CD4-positive, alpha-beta T cell (primary cell): Measurements from ENCODE around the gene MXI1. TPM values are rescaled to one million over a fixed set of nuclear protein-coding genes. Genes with fewer than 3 reads are reported as not detected.

Source experiments
- ATAC-seq: fragments of 200-7000 bp; cut with Tn5 transposase; one replicate; pipeline ENCODE4 v1.10.0; 2022; ENCODE audit warnings: mild to moderate bottlenecking; ENCODE audit not compliant: poor library complexity
- CTCF ChIA-PET: fragments of 350-600 bp; sonication (Branson Sonifier 250); formaldehyde crosslinking; loops from one replicate; lab custom pipeline; 2021; ENCODE audit warnings: antibody characterized with exemption, inconsistent platforms; lab: Charles Lee
- POLR2A ChIA-PET: fragments of 350-600 bp; sonication (Branson Sonifier 250); formaldehyde crosslinking; loops from one replicate; lab custom pipeline; 2021; ENCODE audit warnings: antibody characterized with exemption, inconsistent platforms; lab: Charles Lee
- DNase-seq, 14 experiments: peaks; one replicate each; pipeline ENCODE4 v3.0.0-alpha.2; 2013 to 2020; ENCODE audit warnings: mixed read lengths in 2 of 14
- H3K27ac ChIP-seq, 2 donors: one replicate each; pipeline versions ENCODE4 v1.5.1 to v1.7.0; 2013; ENCODE audit warnings: low read length in 2 of 2, low read depth in 1 of 2, mild to moderate bottlenecking in 1 of 2
- H3K27me3 ChIP-seq, 2 experiments: 1 replicate in 1 of 2; 2 replicates in 1 of 2; pipeline versions ENCODE4 v1.6.1 to v1.7.0; 2013; ENCODE audit warnings: low read length in 2 of 2, control low read depth in 1 of 2, mild to moderate bottlenecking in 1 of 2, moderate library complexity in 1 of 2; ENCODE audit not compliant: insufficient read depth in 2 of 2, control insufficient read depth in 1 of 2
- H3K36me3 ChIP-seq: one replicate; pipeline ENCODE4 v1.6.1; 2013; ENCODE audit warnings: low read length, control low read depth; ENCODE audit not compliant: insufficient read depth
- H3K4me1 ChIP-seq: one replicate; pipeline ENCODE4 v1.6.1; 2013; ENCODE audit warnings: low read length, control low read depth; ENCODE audit not compliant: insufficient read depth
- H3K4me3 ChIP-seq: one replicate; pipeline ENCODE4 v1.5.1; 2013; ENCODE audit warnings: mild to moderate bottlenecking, low read length, moderate library complexity
- H3K9me3 ChIP-seq, 2 experiments: 1 replicate in 1 of 2; 2 replicates in 1 of 2; pipeline versions ENCODE4 v1.6.1 to v1.7.0; 2013; ENCODE audit warnings: low read length in 2 of 2, mild to moderate bottlenecking in 2 of 2, control low read depth in 1 of 2, moderate library complexity in 1 of 2; ENCODE audit not compliant: control insufficient read depth in 1 of 2, insufficient read depth in 1 of 2
- H3K27ac Mint-ChIP-seq: one replicate; pipeline ENCODE4 v1.8.0; 2020; ENCODE audit warnings: mixed read lengths
- H3K27me3 Mint-ChIP-seq: one replicate; pipeline ENCODE4 v1.8.0; 2021; ENCODE audit warnings: mixed read lengths
- H3K36me3 Mint-ChIP-seq: one replicate; pipeline ENCODE4 v1.8.0; 2021; ENCODE audit warnings: low read depth, mixed read lengths
- H3K4me1 Mint-ChIP-seq: one replicate; pipeline ENCODE4 v1.8.0; 2021; ENCODE audit warnings: low read depth, mixed read lengths
- H3K4me3 Mint-ChIP-seq: one replicate; pipeline ENCODE4 v1.8.0; 2020; ENCODE audit warnings: mild to moderate bottlenecking, mixed read lengths
- H3K9me3 Mint-ChIP-seq: one replicate; pipeline ENCODE4 v1.8.0; 2020; ENCODE audit warnings: mixed read lengths
- intact Hi-C, 2 experiments: fragments of 100-400 bp; cut with DNase I in 1 of 2; cut with micrococcal nuclease in 1 of 2; formaldehyde crosslinking; loops; one replicate each; pipeline versions ENCODE4 v1.15.1 to v1.9.0; 2023 to 2025; cut with DNase I, micrococcal nuclease
- total RNA-seq, 174 experiments: library from RNA in 2 of 174; stranded (reverse) in 2 of 174; gene quantifications; one replicate each; pipeline ENCODE4 v1.2.3 and lab custom pipeline; 2021 to 2026
- TF ChIP-seq, protein P1 (sequence below): fragments of 200-600 bp; IDR thresholded peaks from one replicate; pipeline ENCODE4 v1.8.0; 2022; ENCODE audit warnings: antibody characterized with exemption, mild to moderate bottlenecking

MXI1 gene
- total RNA-seq, 2 experiments from 2014 or later, result 74.3 to 84.3 TPM

DNA sequence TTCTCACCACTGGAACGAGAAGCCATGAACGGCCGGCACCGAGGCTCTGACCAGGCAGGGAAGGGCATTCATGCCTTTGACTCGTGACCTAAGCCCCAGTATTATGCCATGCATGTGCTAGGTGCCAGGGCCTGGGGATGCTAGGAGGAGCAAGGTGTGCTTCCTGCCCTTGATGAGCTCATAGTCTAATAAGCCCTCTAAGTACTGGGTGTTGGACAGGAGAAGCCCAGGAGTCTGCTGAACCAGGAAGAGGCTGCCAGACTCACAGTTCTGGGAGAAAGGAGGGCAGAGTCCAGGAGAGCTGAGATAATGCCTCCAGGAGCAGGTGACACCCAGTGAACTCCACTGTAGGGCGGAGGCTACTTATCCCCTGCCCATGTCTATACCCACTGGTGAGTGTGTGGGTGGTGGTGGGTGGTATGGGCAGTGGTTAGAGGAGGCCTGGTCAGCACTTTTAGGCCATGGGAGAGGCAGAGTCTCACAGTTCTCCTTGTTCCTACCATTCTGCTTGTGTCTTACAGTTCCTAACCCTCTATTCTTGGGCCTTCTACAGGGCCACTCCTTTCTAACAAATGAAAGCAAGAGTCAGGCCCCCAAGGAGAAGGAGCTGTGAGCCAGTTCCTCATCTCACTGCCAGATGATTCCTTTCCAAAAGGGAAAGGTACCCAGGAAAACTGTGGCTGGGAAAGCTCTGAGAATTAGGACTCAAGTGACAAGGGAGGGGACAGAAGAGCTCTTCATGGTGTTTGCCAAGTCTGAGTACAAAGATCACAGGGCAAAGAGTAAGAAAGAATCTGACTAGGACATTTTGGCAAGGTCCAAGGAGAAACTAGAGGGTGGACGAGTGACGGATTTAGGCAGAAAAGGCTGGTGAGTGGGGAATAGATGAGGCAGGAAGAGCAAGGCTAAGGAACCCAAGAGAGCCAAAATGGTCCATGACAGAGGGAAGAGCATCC is 3.6 kb upstream of the MXI1 start:
- no peak for DNase-seq
- ATAC-seq, result no peak
- TF ChIP-seq, protein P1, sequence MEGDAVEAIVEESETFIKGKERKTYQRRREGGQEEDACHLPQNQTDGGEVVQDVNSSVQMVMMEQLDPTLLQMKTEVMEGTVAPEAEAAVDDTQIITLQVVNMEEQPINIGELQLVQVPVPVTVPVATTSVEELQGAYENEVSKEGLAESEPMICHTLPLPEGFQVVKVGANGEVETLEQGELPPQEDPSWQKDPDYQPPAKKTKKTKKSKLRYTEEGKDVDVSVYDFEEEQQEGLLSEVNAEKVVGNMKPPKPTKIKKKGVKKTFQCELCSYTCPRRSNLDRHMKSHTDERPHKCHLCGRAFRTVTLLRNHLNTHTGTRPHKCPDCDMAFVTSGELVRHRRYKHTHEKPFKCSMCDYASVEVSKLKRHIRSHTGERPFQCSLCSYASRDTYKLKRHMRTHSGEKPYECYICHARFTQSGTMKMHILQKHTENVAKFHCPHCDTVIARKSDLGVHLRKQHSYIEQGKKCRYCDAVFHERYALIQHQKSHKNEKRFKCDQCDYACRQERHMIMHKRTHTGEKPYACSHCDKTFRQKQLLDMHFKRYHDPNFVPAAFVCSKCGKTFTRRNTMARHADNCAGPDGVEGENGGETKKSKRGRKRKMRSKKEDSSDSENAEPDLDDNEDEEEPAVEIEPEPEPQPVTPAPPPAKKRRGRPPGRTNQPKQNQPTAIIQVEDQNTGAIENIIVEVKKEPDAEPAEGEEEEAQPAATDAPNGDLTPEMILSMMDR, result no peak
- Histone ChIP-seq H3K27me3 (no peaks in the 10 kb centered on the region), H3K36me3 (no peaks in the 10 kb centered on the region), H3K27ac (no peak overlapping the region), H3K4me1 (peaks cover 14% of the 10 kb centered on the region), H3K4me3 (no peak overlapping the region), H3K9me3 (no peaks in the 10 kb centered on the region)
- Mint-ChIP-seq H3K36me3 (peaks cover 7% of the 10 kb centered on the region), H3K9me3 (no peaks in the 10 kb centered on the region), H3K27ac (no peak overlapping the region), H3K27me3 (peaks cover 3% of the 10 kb centered on the region), H3K4me1 (peaks cover 8% of the 10 kb centered on the region), H3K4me3 (no peak overlapping the region)
- intact Hi-C loops, result loop anchor here in 1 of 2 experiments (5.0 kb wide), 1 partner anchor 46 kb away; no protein-coding TSS in a partner anchor
- ChIA-PET CTCF (no interaction called here), POLR2A (no interaction called here)

DNA sequence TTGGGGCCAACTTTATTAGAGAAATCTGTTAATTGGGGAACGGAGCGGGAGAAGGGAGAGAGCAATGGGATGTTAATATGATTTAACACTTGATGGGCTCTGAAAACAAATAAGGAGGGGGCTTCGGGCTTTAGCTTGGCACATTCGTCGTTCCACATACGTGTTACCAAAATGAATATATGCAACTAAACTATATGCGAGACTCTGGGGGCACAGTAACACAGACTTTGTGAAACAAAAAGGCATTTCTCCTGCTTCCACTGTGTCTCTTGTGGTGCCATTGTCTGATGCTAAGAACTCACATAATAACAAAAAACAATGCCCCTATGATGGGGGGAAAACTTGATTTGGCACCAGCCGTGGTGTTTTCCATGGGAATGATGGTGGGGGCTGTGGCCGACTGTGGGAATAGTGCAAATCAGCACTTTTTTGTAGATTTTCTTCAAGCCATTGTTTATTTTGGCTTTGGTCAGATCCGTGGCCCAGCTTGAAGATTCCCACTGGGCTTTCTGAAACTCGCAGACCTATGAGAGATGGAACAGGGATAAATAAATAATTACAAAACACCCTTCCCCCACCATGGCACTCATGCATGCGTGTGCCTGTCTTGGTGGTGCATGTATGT is 2.2 kb upstream of the MXI1 start:
- Mint-ChIP-seq H3K9me3 (no peaks in the 10 kb centered on the region), H3K36me3 (peaks cover 17% of the 10 kb centered on the region), H3K27me3 (no peaks in the 10 kb centered on the region), H3K4me1 (peaks cover 16% of the 10 kb centered on the region), H3K4me3 (peak overlapping the region; percentile 22), H3K27ac (no peak overlapping the region)
- TF ChIP-seq, protein P1, result no peak
- H3K36me3 ChIP-seq, result no peaks in the 10 kb centered on the region
- no peak overlapping the region for H3K27ac ChIP-seq
- ATAC-seq (no peak), DNase-seq (no peak)
- H3K4me3 ChIP-seq, result no peak overlapping the region
- intact Hi-C loops, result loop anchor here (5.0 kb wide), 5 partner anchors 48 to 292 kb away; partner anchors contain the start of genes ADD3 (in 2 of the 2) and DUSP5 (in 1 of the 2)
- peaks cover 19% of the 10 kb centered on the region for H3K4me1 ChIP-seq
- ChIA-PET POLR2A (interaction anchor here (7.5 to 9.4 kb wide), 2 partner anchors 18 to 100 kb away, joined by 82 to 386 read pairs; partner anchors contain the start of gene SMNDC1), CTCF (interaction anchor here (1.1 to 8.0 kb wide), 4 partner anchors 10 to 91 kb away, joined by 3 to 118 read pairs (median 26); no protein-coding TSS in a partner anchor)
- H3K9me3 ChIP-seq, result no peaks in the 10 kb centered on the region
- H3K27me3 ChIP-seq, result no peaks in the 10 kb centered on the region
